Medulla oblongata (tissue), 1 donor: ENCODE data around the gene VRTN.
A peak's percentile ranks its signal among the peaks of the same experiment; 100 is the strongest.

Experiments
- DNase-seq: peaks from one replicate; pipeline ENCODE4 v3.0.0-alpha.2; 2015; ENCODE audit errors: extremely low spot score

VRTN gene

DNA sequence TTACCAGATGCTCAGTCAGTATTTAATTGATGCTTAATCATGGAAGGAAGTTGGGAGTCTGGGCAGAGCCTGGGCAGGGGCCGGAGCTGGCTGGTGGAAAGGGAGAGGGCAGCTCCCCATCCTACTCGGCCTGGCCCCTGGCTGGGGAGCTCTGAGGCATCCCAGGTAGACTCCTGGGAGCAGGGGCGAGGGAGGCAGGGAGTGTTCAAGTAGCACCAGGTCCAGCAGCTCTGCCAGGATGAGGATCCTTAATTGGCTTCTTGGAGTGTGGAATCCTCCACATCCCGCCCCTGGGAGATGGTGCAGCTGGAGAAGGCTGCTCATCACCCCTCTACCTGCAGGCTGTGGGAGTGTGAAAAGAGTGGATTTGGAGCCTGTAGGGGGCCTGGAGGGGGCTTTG lies 46.8 kb downstream of the VRTN start:
- DNase-seq, result no peak

DNA sequence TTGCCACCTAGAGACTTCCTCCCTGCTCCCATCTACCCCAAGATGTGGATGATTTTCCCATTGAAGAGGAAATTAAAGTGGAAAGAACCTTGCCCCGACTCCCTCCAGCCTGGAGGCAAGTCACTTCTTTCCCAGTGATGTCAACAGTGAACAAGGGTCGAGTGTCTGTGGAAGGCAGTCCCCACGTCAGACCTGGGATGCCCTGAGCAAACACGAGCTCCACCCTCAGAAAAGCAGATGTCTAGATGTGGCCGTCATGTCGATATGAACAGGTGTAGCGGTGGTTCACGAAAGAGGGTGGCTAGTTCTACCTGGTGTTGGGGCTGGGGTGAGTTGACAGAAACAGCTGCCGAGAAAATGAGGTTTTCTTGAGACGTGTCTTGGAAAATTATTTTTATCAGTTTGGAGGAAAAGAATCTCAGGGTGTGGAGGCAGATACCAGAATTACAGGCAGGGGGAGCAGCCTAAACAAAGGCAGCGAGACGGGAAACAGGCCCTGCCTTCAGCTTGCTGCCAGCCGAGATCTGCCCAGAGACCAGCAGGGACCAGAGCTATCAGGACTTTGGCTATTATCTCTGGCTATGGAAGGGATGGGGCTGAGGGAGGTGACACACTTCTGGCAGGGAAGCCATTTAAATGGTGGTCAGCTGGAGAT lies 51.9 kb downstream of the VRTN start:
- DNase-seq, result no peak

DNA sequence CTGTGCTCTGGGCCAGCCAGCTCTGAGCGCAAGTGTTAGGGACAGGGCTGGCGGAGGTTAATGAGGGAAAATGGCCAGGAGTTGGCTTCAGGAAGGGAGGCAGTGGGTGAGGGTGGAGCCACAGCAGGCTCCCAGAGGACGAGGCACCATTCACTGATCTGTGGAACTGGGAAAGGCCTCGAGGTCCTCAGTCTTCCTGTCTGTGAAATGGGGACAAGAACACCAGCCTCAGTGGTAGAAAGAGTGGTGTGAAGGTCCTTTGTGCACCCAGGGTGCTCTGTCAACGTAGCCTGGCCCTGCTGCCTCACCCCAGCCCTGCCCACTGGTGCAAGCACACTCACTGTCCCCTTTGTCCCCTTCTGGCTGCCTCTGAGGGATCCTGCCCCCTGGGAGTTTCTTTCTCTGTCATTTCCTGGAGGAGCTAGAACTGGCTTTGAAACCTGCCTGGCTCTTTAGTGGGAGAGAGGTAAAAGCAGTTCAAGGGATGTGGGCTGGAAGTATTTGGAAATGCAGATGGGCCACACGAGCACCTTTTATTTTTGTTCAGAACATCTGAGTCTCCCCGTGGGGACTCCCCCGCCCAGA lies 52.7 kb downstream of the VRTN start:
- DNase-seq, result no peak

DNA sequence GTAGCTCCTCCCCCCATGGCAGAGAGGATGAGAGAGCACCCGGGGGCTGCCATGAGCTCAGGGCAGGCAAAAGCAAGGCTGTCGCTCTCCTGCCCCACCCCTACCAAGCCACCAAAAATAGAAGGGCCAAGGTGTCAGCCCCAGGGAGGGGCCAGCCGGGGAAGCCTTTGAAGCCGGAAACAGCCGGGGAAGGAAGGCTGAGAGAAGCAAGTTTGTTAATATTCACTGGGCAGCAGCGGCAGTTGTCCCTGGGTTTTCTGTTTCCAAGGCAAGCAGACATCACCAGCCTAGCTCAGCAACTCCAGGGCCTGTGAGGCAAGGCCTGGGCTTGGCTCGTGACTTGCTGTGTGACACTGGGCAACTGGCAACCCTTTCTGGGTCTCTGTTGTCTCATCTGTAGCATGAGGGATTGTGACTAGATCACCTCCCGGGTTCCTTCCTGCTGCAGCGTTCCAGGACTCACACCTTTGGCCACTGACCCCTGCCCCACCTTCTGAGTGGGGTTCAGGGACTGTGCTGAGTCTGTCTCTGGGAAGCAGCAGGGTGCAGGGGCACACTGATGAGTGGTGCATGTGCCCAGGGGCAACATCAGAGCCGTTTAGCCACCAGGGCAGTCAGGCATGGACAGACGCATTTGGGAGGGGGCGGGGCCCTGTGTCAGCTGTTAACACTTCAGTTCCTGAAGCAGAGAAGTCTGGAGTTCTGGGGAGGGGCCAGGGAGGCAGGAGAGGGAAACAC lies 53.4 kb downstream of the VRTN start:
- peak; percentile 34 for DNase-seq

DNA sequence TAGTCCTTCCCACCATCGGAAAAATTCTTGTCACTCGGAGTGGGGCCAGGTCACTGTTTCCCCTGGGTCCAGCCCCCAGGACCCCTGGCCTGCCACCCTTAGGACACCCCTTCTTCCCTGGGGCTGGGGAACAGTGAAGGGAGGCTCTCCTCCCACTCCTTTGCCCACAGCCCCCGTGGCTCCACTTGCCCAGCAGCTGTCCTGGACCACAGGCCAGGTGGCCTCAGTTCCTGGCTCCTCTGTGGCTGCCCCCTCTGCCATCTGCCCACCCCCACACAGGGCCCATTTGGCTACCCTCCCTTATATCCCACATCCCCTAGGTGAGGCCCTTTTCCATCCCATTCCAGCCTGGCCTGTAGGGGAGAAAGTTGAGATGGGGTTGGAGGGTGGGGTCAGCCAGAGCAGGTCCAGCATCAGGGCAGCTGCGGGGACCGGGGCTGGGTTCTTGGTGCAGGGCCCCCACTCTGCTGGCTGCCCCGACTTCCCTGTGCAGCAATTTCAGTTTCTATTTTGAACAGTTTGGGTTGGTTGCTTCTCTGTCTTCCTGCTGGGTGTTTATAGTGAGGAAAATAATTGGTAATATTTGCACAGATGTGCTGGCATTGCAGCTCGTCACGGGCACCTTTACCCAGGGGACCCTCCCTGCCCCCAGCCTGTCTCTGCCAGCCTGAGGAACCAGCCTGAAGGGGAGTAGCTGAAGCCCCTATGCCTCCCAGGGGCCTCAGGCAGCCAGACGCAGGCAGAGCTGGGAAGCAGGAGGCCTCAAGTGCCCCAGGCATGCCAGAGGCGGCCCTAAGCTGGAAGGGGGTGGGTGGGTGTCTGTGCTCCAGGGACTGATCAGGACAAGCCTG lies 54.4 kb downstream of the VRTN start:
- no peak for DNase-seq

DNA sequence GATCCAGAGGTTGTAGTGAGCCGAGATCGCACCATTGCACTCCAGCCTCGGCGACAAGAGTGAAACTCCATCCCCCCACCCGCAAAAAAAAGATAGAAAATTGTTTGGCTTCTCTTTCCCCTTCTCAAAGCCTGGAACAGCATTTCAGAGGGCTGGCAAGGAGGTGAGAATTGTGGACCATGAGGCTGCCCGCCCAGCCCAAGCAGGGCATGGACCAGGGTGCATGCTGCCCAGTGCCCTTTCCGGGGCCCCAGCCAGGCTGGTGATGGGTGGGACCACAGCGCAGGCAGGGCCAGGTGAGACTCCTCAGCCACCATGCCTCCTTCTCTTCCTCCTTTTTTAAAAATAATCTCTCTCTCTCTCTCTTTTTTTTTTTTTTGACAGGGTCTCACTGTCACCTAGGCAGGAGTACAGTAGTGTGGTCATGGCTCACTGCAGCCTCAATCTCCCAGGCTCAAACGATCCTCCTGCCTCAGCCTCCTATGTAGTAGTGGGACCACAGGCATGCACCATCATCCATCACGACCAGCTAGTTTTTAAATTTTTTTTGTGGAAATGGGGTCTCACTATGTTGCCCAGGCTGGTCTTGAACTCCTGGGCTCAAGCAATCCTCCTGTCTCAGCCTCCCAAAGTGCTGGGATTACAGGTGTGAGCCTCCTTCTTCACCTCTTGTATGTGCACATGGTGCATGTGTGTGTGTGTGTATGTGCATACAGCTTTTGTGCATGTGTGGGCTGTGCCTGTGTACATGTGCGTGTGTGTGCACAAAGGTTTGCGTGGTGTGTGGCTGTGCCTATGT lies 55.5 kb downstream of the VRTN start:
- no peak for DNase-seq

DNA sequence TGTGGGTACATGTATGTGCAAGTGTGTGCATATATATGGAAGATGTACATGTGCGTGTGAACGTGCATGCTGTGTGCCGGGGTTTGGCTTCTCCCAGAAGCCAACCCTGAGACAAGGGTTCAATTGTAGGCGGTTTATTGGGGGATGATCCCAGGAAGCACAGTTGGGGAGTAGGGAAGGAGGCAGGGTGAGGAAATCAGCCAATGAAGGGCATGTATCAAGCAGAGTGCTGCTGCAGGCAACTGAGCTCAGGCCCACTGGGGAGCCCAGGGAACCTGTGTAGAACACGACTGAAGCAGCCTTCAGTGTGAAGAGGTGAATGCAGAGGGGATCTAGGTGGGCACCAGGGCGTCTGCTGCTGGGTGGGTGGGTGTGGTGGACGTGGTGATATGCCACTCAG lies 56.2 kb downstream of the VRTN start:
- no peak for DNase-seq

DNA sequence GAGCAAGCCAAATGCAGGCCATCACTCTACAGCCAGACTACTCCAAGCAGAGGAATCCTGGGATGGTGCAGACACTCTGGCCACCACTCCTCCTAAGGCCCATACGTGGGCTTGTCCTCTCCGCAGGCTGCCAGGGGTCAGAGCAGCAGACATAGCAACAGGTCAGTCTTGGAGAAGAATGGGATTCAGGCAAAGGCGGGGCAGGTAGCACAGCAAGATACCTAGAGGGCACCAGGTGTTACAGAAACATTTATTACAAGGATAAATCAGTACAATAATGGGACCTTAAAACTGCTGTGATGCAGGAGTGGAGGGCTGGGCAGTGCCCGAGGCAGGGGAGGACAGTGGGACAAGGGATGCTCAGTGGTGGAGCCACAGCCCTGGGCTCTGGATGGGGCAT lies 57.4 kb downstream of the VRTN start:
- DNase-seq, result no peak

DNA sequence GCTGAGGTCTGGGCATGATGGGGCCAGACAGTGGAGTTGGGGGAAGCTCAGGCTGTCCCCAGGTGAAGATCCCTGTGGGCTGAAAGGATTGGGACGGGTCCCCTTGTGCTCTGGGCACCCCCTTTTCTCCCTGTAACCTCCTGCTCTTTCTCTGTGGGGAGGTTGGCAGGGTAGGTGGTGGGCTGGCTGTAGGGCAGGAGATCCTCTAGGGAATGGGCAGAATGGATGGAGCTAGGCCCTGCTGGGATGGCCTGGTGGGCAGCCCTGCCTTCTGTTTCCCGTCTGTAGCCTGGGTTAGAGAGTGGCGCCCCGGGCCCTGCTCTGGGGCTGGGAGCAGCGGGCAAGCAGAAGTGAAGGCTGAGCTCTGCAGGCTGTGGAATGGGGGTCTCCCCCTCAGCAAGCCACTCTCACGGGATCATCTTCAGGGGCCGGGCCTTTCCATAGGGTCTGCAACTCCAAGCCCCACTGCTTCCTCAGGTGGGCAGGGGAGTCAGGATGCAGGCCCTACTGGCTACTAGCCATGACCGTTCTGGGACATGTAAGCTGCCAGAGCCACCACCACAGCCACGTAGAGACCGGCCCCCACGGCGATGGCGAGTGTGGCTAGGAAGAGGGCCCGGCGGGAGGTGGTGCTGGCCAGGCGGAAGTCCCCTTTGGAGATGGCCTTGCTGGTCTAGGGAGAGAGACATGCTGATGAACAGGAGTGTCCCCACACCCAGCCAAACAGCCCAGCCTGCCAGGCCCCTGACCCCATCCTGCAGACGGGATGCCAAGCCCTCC lies 58.9 kb downstream of the VRTN start:
- no peak for DNase-seq

DNA sequence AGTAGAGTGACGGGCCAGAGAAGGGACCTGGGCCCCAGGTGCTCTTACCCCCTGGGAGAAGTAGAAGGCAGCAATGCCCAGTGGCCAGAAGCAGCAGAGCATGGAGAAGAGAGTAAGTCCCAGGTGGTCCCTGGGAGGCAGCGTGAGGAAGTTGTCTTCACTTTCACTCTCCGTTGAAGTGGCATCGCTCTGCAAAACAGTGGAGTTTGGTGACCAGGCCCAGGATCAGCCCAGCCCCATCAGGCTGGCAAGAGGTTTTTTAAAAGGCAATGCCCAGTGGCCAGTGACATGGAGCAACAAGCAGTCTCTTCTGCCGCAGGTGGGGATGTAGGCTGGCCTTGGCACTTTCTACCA lies 59.5 kb downstream of the VRTN start:
- no peak for DNase-seq

DNA sequence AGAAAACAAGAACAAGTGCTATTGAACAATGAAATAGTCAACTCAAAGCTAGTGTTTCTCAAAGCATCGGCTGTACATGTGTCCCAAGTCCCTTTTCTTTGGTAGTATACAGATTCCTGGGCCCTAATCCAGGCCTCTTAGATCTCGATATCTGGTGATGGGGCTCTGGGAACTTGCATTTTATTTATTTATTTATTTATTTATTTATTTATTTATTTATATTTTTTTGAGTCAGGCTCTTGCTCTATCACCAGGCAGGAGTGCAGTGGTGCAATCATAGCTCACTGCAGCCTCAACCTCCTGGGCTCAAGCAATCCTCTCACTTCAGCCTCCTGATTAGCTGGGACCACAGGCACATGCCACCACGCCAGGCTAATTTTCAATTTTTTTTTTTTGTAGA lies 60.6 kb downstream of the VRTN start:
- no peak for DNase-seq

DNA sequence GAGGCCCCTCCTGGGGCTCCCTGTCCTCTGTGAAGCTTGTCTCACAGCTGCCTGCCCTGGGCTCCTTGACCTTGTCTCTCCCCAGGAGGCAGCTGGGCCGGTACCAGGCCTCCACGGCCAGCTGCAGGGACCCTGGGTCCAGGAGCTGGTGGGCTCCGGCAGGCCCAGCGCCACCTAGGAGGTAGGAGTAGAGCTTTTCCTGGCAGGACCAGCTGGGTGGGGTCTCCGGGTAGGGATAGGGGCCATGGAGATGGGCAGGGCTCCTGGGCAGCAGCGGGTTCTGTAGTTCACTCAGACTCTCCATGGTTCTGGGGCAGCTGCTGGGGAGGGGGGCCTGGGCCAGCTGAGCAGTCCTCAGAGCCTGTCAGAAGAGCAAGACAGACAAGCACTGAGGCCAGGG lies 61.2 kb downstream of the VRTN start:
- DNase-seq, result no peak
